NOMO-1 (cell line): Measurements from ENCODE around the gene NLRC3.
"Not testable (repeated sequence)": the region's sequence is repeated elsewhere in the genome, so short reads cannot be mapped to it uniquely, and the experiment has no call there.

ENCODE experiments used
- DNase-seq, 2 experiments: peaks; one replicate each; lab custom pipeline; 2025; ENCODE audit not compliant: unreplicated experiment in 2 of 2; lab: John Stamatoyannopoulos, UW

The NLRC3 gene, protein sequence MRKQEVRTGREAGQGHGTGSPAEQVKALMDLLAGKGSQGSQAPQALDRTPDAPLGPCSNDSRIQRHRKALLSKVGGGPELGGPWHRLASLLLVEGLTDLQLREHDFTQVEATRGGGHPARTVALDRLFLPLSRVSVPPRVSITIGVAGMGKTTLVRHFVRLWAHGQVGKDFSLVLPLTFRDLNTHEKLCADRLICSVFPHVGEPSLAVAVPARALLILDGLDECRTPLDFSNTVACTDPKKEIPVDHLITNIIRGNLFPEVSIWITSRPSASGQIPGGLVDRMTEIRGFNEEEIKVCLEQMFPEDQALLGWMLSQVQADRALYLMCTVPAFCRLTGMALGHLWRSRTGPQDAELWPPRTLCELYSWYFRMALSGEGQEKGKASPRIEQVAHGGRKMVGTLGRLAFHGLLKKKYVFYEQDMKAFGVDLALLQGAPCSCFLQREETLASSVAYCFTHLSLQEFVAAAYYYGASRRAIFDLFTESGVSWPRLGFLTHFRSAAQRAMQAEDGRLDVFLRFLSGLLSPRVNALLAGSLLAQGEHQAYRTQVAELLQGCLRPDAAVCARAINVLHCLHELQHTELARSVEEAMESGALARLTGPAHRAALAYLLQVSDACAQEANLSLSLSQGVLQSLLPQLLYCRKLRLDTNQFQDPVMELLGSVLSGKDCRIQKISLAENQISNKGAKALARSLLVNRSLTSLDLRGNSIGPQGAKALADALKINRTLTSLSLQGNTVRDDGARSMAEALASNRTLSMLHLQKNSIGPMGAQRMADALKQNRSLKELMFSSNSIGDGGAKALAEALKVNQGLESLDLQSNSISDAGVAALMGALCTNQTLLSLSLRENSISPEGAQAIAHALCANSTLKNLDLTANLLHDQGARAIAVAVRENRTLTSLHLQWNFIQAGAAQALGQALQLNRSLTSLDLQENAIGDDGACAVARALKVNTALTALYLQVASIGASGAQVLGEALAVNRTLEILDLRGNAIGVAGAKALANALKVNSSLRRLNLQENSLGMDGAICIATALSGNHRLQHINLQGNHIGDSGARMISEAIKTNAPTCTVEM

DNA sequence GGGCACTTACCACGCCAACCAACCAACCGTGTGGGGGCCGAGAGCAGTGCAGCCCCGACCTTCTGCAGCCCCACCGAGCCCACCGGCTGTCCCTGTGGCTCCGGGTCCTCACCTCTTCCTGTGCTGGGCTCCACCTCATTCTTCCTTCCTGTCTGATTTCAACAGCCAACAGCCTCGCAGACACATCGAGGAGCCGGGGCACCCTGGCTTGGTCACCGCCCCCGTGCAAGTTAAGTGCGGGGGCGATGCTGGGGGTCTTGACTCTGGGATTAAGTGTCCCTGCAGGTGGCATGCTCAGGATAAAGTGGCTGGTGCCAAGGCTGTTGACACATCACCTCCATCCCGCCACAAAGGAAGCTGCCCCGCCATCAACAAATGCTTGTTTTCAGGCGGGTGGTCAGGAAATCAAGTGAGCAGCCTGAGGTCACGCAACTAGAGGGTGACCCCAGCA lies at the start of gene NLRC3:
TSS of gene NLRC3 (minus strand) at position 102 of the 451 bp plus-strand sequence. CDS start 12,367 bp downstream, outside the sequence.
- peak; percentile 28 to 31 for DNase-seq

DNA sequence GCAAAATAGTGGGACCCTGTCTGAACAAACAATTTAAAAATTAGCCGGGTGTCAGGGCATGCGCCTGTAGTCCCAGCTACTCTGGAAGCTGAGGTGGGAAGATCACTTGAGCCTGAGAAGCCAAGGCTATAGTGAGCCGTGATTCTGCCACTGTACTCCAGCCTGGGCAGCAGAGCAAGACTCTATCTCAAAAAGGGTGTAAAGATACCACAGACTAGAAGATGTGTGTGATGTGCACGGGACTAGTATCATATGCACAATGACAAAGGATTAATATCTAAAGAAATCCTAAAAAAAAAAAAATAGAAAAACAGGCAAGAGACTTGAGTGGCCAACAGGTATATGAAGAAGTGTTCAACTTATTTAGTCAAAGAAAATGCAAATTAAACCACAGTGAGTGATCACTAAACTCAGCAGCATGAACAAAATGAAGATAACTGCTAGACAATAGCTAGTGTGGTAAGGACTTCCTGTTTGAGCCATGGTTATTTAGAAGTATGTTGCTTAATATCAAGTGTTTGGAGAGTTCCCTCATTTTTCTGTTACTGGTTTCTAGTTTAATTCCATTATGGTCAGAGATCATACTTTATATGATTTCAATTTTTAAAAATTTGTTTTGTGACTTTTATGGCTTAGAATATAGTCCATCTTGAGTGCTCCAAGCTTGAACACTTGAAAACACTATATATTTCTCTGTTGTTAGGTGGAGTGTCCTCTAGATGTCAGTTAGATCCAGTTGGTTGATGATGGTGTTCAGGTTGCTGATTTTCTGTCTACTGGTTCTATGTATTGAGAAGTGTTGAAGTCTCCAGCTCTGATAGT lies 48.9 kb upstream of the NLRC3 start:
- DNase-seq: peak; percentile 47 to 94

DNA sequence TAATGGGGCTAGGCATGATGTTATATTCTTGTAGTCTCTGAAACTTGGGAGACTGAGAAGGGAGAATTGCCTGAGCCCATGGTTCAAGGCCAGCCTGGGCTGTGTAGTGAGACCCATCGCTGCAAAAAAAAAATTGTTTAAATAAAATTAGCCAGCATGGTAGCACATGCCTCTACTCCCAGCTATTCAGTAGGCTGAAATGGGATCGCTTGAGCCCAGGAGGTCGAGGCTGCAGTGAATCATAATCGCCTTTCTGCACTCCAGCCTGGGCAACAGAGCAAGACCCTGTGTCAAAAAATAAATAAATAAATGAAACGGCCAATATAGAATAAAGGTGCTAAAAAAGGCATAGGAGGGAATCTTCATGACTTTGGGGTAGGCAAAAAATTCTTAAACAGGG lies 48.1 kb upstream of the NLRC3 start:
- no peak for DNase-seq

DNA sequence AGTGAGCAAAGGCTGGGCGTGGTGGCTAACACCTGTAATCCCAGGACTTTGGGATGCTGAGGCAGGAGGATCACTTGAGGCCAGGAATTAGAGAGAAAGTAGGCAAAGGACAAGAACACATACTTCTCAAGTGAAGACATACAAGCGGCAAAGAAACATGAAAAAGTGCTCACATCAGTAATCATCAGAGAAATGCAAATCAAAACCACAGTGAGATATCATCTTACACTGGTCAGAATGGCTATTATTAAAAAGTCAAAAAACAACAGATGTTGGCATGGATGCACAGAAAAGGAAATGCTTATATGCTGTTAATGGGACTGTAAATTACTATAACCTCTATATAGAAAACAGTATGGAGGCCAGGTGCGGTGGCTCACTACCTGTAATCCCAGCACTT lies 46.4 kb upstream of the NLRC3 start:
- DNase-seq: no peak

DNA sequence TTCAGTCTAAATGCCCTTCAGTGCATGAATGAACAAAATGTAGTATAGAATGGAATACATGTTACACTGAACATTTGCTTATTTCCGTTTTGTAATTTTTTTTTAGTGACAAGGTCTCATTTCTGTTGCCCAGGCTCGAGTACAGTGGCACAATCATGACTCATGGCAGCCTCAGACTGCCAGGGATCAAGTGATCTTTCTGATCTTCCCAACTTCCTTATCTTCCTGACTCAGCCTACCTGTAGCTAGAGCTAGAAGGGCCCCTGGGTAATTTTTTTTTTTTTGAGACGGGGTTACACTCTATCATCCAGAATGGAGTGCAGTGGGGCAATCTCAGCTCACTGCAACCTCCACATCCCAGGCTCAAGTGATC lies 41.6 kb upstream of the NLRC3 start:
- peak; percentile 17 to 60 for DNase-seq

DNA sequence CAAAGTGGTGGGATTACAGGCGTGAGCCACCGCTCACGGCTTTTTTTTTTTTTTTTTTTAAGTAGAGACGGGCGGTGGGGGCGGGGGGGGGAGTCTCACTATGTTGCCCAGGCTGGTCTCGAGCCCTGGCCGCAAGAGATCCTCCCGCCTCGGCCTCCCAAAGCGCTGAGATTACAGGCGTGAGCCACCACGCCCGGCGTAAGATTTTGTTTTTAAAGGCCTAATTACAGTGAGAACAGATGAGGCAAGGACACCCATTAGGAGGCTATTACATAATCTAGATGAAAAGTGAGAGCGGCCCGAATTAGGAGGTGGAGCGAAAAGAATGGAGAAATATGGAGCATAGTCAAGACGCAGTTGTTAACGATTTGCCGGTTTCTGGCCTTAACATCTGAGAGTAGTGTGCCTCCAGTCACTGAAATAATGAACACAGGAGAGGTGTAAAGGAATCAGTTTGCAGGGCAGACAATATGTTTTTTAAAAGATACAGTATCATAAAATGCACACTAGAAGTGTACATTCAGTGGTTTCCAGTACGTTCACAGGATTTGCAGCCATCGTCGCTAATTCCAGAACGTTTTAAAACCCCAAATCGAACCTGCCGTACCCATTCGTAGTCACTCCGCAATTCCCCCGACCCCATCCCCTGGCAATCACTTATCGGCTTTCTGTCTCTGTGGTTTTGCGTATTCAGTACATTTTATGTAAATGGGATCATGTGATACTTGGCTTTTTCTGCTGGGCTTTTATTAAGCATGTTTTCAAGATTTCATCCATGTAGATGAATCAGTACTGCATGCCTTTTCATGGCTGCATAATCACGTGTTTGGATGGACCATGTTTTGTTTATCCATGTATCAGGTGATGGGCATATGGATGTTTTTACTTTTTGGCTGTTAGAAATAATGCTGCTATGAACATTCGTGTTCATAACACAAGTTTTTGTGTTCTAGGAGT lies 35.6 kb upstream of the NLRC3 start:
- DNase-seq: peak; percentile 63 to 76

DNA sequence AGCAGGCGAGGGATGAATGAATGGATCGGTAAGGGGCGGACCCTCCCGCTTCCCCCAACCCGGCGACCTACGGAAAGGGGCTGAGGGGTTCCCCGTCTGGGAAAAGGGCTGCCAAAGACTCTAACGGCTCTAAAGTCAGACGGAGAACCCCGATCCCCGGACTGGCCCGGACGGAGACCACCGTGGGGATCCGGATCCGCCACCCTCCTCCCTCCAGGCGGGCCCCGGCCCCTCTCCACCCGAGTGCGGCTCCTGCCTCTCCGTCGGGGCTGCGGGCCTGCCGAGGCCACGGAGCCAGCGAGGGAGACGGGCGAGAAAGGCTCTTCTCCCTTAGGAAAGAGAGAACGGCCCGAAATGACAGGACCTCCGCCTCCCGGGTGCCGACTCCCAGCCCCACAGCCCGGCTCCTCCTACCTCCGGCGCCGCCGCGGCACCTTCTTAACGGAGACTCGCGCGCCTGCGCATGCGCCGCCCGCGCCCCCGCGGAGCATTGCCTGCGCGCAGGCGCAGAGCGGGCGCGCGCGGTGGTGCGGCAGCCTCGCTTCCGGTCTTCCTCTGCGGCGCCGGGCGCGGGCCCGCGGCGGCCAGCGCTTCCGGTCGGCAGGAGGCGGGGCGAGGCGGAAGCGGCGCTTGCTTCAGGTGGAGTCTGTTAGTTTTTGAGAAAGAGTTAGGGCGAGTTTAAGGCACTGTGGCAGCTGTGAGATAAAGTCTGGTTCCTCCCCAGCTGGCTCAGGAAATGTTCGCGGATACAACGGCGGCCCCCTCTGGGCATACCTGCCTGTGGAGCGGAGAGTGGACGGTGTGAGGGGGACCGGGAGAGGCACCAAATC lies 34.2 kb upstream of the NLRC3 start, which contains the start of gene SLX4:
TSS of gene SLX4 (minus strand) at position 461 of the 830 bp plus-strand sequence. CDS start 2,642 bp downstream, outside the sequence.
- DNase-seq: peak; percentile 89 to 94

DNA sequence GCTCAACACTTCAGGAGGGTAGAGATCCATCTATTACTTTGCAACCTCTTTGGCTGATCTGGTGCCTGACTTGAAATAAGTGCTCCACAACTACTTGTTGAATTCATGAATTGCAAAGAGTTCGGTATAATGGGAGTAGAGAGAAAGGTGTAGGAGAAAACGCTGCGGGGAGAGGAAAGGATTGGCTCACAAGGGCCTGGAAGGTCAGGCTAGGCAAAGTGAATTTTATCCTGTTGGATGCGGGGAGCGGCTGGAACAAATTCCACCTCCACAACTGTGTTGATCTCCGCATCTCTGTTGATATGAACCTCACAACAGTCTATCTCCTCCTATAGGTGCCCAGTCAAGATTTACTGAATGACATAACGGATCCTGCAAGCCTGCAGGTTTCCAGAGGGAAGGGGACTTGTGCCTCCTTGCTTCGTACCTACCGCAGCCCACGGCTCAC lies 33.5 kb upstream of the NLRC3 start:
- DNase-seq: no peak

DNA sequence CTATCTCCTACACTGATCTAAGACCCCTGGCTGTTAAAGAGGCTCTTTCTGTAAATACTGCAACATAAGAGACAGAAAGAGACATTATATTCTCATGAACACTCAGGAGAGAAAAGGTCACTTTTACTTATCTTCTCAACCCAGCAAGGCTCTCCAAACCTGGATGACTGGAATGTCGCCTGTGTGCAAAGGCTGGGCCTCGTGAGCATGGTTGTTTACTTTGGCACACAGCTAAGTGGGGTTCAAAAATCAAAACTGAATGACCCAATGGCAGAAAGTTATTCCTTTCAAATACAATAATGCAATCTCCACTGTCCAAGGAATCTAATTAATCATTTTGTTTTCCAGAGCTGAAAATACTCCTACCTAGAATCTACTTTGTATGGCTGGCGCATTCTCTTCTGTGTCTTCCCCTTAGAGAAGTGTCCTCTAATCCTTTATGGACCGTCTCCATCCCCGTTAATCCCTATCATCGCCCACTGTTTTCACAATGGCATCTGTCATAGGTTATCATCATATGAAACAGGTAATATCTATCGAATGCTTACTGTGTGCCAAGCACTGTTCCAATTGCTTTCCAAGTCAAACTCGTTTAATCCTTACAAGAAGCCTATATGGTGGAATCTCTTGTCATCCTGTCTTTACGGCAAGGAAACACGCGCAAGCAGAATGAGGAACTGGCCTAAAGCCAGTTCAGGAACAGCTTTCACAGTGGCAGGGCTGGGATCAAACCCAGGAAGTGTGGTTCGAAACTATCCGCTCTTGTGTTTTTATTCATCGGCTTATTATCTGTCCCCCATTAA lies 32.9 kb upstream of the NLRC3 start:
- peak in 1 of 2 experiments; percentile 29 for DNase-seq

DNA sequence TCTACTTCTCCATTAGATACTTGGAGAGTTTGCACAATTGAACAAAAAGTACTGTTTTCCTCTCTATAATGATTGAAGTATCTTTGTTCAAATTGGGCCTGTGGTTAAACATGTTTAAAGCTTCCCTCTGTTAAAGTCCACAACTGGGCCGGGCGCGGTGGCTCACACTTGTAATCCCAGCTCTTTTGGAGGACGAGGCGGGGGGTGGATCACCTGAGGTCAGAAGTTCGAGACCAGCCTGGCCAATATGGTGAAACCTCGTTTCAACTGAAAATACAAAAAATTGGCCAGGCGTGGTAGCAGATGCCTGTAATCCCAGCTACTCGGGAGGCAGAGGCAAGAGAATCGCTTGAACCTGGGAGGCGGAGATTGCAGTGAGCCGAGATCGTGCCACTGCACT lies 31.8 kb upstream of the NLRC3 start:
- DNase-seq: not testable (repeated sequence)

DNA sequence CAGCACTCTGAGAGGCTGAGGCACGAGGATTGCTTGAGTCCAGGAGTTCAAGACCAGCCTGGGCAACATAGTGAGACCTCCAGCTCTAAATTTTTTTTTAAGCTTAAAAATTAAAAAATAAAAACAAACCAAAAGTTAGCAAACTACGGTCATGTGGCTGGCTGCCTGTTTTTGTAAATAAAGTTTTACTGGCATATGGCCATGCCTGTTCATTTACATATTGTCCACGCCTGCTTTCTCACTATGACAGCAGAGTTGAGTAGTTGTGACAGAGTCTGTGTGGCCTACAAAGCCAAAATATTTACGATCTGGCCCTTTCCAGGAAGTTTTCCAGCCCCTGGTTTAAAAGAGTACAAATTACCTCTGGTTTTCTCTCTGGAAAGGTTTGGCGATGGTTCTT lies 30.9 kb upstream of the NLRC3 start:
- no peak for DNase-seq

DNA sequence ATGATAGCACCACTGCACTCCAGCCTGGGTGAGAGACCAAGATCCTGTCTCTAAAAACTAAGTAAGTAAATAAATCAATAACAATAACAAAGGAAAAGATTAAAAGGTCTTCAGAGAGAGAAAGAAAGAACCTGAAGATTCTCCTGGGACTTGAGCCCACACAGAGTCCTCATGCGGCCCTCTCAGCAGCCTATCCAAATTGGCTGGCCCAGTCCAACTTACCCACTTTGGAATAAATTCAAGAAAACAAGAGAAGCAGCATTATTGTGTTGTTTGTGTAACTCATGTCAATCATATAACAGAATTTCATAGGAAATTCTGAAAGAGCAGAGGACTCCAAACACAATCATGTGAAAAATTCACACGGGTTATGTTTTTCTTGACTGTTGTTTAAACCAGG lies 30.4 kb upstream of the NLRC3 start:
- no peak for DNase-seq

DNA sequence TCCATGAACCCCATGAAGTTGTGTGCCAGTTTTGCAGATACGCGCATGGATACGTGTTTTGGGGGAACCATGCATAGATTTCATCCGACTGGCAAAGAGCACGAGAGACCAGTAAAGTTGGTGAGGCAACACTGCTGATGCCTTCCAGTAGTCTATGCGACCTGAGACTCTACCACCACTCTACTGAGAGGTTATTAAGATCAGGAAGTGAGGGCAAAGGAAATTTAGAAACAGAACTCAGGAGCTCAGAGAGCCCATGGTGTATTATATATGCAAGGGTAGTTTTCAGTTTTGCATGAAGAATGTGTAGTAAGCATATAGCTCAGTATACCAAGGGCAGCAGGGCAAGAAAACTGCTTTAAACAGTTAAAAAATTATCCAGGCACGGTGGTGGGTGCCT lies 30.0 kb upstream of the NLRC3 start:
- no peak for DNase-seq

DNA sequence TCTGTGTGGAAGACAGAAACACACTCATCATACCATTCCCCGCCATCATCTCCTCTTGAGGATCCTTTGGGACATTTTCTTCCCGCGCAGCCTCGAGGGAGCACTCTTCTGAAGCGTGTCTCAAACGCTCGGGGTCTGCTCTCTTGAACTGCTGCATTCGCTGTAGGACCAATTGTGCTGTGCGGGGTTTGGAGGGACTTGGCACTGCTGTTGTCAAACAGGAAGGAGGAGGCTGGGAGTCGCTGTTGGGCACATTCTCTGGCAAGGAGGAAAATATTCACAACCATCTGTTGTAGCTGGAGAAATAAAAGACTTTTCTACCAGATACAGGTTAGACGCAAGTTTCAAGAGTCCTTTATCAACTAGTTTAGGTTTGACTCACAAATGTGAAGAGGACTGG lies 29.2 kb upstream of the NLRC3 start:
- DNase-seq: no peak

DNA sequence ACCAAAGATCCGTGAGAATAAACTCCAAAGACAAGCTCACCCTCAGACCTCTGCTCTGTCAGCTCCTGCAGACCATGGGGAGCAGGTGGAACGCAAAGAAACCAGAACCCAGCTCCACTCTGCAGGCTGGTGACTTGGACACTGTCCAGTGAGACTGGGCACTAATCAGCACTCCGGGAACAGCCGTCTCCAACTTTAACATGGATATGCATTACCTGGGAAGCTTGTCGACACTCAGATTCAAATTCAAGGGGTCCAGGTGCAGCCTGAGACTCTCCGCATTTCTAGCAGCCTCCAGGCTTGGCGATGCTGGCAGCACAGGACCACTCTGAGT lies 25.1 kb upstream of the NLRC3 start:
- DNase-seq: no peak

DNA sequence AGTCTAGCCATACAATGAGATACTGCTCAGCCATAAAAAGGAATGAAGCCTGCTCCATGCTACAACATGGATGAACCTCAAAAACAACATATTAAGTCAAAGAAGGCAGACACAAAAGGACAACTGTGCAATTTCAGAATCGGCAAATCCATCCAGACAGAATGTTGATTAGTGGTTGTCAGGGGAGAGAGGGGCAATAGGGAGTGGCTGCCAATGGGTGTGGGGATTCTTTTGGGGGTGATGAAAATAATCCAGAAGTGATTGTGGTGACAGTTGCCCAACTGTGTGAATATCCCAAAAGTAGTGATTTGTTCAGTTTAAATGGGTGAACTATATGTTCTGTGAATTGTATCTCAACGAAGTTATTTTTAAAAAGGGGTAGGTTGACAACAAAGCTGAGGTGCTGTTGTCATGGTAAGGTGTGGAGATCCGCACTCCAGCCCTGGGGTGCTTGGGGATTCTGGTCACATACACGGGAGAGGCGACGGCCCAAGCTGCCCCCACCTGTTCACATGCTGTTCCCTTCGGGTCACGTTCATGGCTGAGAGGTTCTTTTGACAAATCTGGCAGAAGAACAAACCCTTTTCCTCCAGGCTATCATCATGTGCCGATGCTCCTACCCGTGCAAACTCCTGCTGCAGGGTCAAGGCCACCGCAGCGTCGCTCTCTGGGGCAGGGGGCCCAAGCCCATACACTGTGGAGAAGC lies 24.6 kb upstream of the NLRC3 start:
- DNase-seq: no peak

DNA sequence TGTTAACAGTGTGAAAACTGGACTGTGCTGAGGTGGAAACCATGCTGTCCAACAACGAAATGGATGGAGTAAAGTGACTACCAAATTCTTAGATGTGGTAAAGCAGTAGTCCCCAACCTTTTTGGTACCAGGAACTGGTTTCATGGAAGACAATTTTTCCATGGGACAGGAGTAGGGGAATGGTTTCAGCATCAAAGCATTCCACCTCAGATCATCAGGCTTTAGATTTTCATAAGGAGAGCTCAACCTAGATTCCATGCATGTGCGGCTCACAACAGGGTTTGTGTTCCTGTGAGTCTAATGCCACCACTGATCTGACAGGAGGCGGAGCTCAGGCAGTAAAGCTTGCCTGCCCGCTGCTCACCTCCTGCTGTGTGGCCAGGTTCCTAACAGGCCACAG lies 22.7 kb upstream of the NLRC3 start:
- DNase-seq: no peak
